OCI-LY7 (cell line): Measurements from ENCODE around the gene SLC25A25. TPM values are rescaled to one million over a fixed set of nuclear protein-coding genes. Genes with fewer than 3 reads are reported as not detected.

ENCODE experiments used
- BruUV-seq: library from RNA; stranded (reverse); fragments of 400-500 nt; replicated peaks from 2 replicates; lab custom pipeline; 2021; lab: Mats Ljungman, UMichigan
- CTCF ChIA-PET: fragments of 300-600 bp; sonication (Branson Sonifier 250); formaldehyde crosslinking; loops from one replicate; lab custom pipeline; 2022; ENCODE audit warnings: antibody characterized with exemption; ENCODE audit not compliant: unreplicated experiment; lab: Charles Lee
- POLR2A ChIA-PET: fragments of 300-600 bp; sonication (Branson Sonifier 250); formaldehyde crosslinking; loops from one replicate; lab custom pipeline; 2022; ENCODE audit warnings: antibody characterized with exemption; lab: Charles Lee
- DNase-seq: peaks from one replicate; pipeline ENCODE4 v3.0.0-alpha.2; 2015; ENCODE audit warnings: low spot score
- H2AFZ ChIP-seq: fragments of 200-600 bp; sonication (generic), shearing (Covaris generic); 2 replicates; pipeline ENCODE4 v1.6.1; 2014; ENCODE audit warnings: mild to moderate bottlenecking, antibody characterized with exemption, low read length, moderate library complexity
- H3K27ac ChIP-seq: fragments of 200-600 bp; sonication (generic); 2 replicates; pipeline ENCODE4 v1.5.1; 2014; ENCODE audit warnings: mixed run types, low read depth, mild to moderate bottlenecking, moderate library complexity, low read length, inconsistent platforms; ENCODE audit not compliant: poor library complexity, severe bottlenecking
- H3K36me3 ChIP-seq: fragments of 200-600 bp; sonication (generic); 2 replicates; pipeline ENCODE4 v1.6.1; 2014; ENCODE audit warnings: mild to moderate bottlenecking, antibody characterized with exemption, low read length, moderate library complexity, mixed read lengths; ENCODE audit not compliant: insufficient read depth
- H3K4me1 ChIP-seq: fragments of 200-600 bp; sonication (generic); 2 replicates; pipeline ENCODE4 v1.5.1; 2014; ENCODE audit warnings: mild to moderate bottlenecking, low read length; ENCODE audit not compliant: insufficient read depth, poor library complexity, severe bottlenecking
- H3K4me2 ChIP-seq: fragments of 200-600 bp; sonication (generic); 2 replicates; pipeline ENCODE4 v1.6.1; 2014; ENCODE audit warnings: mild to moderate bottlenecking, low read length
- H3K4me3 ChIP-seq: fragments of 200-600 bp; sonication (generic); 2 replicates; pipeline ENCODE4 v1.5.1; 2014; ENCODE audit warnings: mild to moderate bottlenecking, low read depth, low read length; ENCODE audit not compliant: poor library complexity, severe bottlenecking
- H3K79me2 ChIP-seq: fragments of 200-600 bp; sonication (generic); 2 replicates; pipeline ENCODE4 v1.6.1; 2016; ENCODE audit warnings: low read depth, mild to moderate bottlenecking, low read length, moderate library complexity, mixed read lengths; ENCODE audit not compliant: insufficient read depth
- H3K9me2 ChIP-seq: fragments of 200-600 bp; sonication (generic); 2 replicates; pipeline ENCODE4 v1.6.1; 2016; ENCODE audit warnings: mild to moderate bottlenecking, low read length, mixed read lengths; ENCODE audit not compliant: insufficient read depth
- H3K9me3 ChIP-seq: fragments of 200-600 bp; sonication (generic); 2 replicates; pipeline ENCODE4 v1.6.1; 2014; ENCODE audit warnings: mild to moderate bottlenecking, mixed run types, low read length, mixed read lengths
- H4K20me1 ChIP-seq: fragments of 200-600 bp; sonication (generic); 2 replicates; pipeline ENCODE4 v1.6.1; 2014; ENCODE audit warnings: mild to moderate bottlenecking, antibody characterized with exemption, low read length, moderate library complexity, mixed read lengths; ENCODE audit not compliant: insufficient read depth
- EZH2phosphoT487 ChIP-seq: fragments of 200-600 bp; sonication (generic); IDR thresholded peaks from 2 replicates; pipeline ENCODE4 v1.6.1; 2018; ENCODE audit warnings: low read depth, borderline replicate concordance, mild to moderate bottlenecking, mixed run types, antibody characterized with exemption, low read length, moderate library complexity, mixed read lengths
- intact Hi-C: fragments of 100-400 bp; cut with micrococcal nuclease; formaldehyde crosslinking; loops from one replicate; pipeline ENCODE4 v1.10.0; 2022; ENCODE audit not compliant: unreplicated experiment
- total RNA-seq, 2 experiments: library from RNA; depleted of rRNA in 1 of 2; stranded (reverse); fragments of >200 nt in 1 of 2; shearing (Covaris generic) in 1 of 2; gene quantifications; 2 replicates each; pipeline ENCODE4 v1.2.3, GENCODE V29; 2014 to 2022
- TF ChIP-seq, protein P1 (sequence below): fragments of 200-600 bp; sonication (generic); conservative IDR thresholded peaks from 2 replicates; pipeline ENCODE4 v1.5.1; 2014; ENCODE audit warnings: mild to moderate bottlenecking, antibody characterized with exemption, low read length, moderate library complexity, mixed read lengths

The SLC25A25 gene
- total RNA-seq, 2 experiments from 2014 or later: 17.6 to 21.4 TPM

DNA sequence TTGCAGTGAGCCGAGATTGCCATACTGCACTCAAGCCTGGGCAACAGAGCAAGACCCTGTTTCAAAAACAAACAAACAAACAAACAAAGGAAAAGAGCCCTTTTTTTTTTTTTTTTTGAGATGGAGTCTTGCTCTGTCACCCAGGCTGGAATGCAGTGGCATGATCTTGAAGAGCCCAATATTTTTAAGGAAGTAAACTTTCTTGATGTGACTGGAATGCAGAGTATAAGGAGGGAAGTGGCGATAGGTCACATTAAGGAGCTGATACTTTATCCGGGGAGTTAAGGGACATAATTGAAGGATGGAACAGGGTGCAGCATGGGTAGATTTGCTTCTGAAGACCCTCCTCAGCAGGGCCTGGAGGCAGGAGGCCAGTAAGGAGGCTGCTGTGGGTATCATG is 13.9 kb upstream of the SLC25A25 start:
- Histone ChIP-seq H3K4me3 (no peak overlapping the region), H3K4me1 (peaks cover 20% of the 10 kb centered on the region), H3K9me3 (no peaks in the 10 kb centered on the region), H4K20me1 (no peaks in the 10 kb centered on the region), H3K36me3 (no peaks in the 10 kb centered on the region), H2AFZ (no peak overlapping the region), H3K27ac (no peak overlapping the region), H3K4me2 (no peak overlapping the region), H3K9me2 (no peaks in the 10 kb centered on the region), H3K79me2 (no peaks in the 10 kb centered on the region)
- ChIA-PET POLR2A (no interaction called here), CTCF (no interaction called here)
- BruUV-seq: no TSS peak
- no peak for DNase-seq
- intact Hi-C loops: no loop called here
- TF ChIP-seq, protein P1, sequence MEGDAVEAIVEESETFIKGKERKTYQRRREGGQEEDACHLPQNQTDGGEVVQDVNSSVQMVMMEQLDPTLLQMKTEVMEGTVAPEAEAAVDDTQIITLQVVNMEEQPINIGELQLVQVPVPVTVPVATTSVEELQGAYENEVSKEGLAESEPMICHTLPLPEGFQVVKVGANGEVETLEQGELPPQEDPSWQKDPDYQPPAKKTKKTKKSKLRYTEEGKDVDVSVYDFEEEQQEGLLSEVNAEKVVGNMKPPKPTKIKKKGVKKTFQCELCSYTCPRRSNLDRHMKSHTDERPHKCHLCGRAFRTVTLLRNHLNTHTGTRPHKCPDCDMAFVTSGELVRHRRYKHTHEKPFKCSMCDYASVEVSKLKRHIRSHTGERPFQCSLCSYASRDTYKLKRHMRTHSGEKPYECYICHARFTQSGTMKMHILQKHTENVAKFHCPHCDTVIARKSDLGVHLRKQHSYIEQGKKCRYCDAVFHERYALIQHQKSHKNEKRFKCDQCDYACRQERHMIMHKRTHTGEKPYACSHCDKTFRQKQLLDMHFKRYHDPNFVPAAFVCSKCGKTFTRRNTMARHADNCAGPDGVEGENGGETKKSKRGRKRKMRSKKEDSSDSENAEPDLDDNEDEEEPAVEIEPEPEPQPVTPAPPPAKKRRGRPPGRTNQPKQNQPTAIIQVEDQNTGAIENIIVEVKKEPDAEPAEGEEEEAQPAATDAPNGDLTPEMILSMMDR: no peak
- no peak for TF ChIP-seq EZH2phosphoT487

DNA sequence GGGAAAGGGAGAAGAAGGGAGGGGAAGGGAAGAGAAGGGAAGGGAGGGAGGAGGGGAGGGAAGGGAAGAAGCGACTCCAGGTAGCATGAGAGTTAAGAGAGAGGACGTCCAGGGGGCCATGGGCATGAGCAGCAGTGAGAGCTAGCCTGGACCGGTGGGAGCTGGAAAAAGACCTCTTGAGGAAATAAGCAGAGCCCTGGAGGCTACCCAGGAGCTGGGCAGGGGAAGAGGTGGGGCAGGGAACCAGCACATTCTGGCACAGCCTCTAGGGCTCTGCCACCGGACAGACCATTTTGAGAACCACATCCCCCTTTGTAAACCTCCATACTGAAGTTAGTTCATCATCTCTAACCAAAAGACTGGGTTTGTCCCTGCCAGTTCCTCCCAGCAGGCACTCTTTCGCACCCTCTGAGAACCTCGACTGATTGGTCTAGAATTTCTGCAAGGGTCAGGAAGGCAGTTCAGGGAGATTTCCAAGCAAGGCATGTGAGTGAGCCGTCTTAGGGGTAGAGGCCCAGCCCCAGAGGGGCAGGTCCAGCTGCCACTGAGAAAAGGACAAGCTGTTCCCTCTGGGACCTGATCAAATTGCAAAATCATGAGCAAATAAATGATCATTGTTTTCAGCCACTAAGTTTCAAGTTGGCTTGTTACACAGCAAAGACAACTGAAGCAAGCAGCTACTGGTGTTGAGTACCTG is 12.5 kb upstream of the SLC25A25 start:
- Histone ChIP-seq H3K27ac (no peak overlapping the region), H3K4me3 (no peak overlapping the region), H4K20me1 (no peaks in the 10 kb centered on the region), H3K9me3 (no peaks in the 10 kb centered on the region), H3K36me3 (no peaks in the 10 kb centered on the region), H2AFZ (no peak overlapping the region), H3K4me2 (no peak overlapping the region), H3K79me2 (no peaks in the 10 kb centered on the region), H3K4me1 (peaks cover 20% of the 10 kb centered on the region), H3K9me2 (no peaks in the 10 kb centered on the region)
- no TSS peak for BruUV-seq
- no peak for DNase-seq
- CTCF ChIA-PET: no interaction called here
- no peak for TF ChIP-seq EZH2phosphoT487
- TF ChIP-seq, protein P1: no peak
- POLR2A ChIA-PET: no interaction called here
- intact Hi-C loops: no loop called here

DNA sequence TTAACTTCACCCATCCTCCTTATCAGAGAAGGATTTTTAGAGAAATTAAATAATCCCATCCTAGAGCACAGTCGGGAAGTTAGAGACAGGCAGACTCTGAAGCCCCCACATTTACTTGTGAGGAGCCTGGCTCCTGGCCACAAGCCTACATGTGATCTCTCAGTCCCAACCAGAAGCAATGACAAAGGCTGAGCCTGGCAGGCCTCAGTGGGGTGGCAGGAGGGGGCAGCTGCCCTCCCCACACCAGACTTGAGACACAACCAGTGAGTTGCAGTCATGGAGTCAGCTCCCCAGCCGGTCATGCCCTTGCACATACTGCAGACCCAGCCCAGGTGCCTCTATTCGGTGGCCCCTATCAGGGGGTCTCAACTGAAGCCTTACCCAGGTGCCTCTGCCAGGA is 11.9 kb upstream of the SLC25A25 start:
- no peak for DNase-seq
- Histone ChIP-seq H3K4me3 (no peak overlapping the region), H2AFZ (no peak overlapping the region), H3K27ac (no peak overlapping the region), H3K4me2 (no peak overlapping the region), H3K36me3 (no peaks in the 10 kb centered on the region), H3K9me2 (no peaks in the 10 kb centered on the region), H3K79me2 (no peaks in the 10 kb centered on the region), H3K4me1 (peaks cover 24% of the 10 kb centered on the region), H4K20me1 (no peaks in the 10 kb centered on the region), H3K9me3 (no peaks in the 10 kb centered on the region)
- intact Hi-C loops: no loop called here
- ChIA-PET CTCF (no interaction called here), POLR2A (no interaction called here)
- no TSS peak for BruUV-seq
- no peak for TF ChIP-seq EZH2phosphoT487
- TF ChIP-seq, protein P1: no peak
